Motor neuron (in vitro differentiated cells): Measurements from ENCODE around the gene EHMT1. TPM values are rescaled to one million over a fixed set of nuclear protein-coding genes. Genes with fewer than 3 reads are reported as not detected.
A peak's percentile ranks its signal among the peaks of the same experiment; 100 is the strongest.

Experiments
- ATAC-seq, 8 experiments: fragments of 200-7000 bp; cut with Tn5 transposase; replicated peaks in 6 of 8; 2 replicates each; pipeline ENCODE4 v1.8.0; 2021; ENCODE audit warnings: mild to moderate bottlenecking in 8 of 8, moderate library complexity in 8 of 8
- H3K27ac ChIP-seq, 2 donors: fragments of 250-450 bp; sonication (Bioruptor Pico); 2 replicates each; pipeline ENCODE4 v1.9.0; 2021; ENCODE audit warnings: antibody characterized with exemption in 2 of 2, mild to moderate bottlenecking in 2 of 2, moderate library complexity in 1 of 2
- H3K4me1 ChIP-seq, 2 donors: fragments of 250-450 bp; sonication (Bioruptor Pico); replicated peaks in 1 of 2; 2 replicates each; pipeline ENCODE4 v1.6.1; 2021; ENCODE audit warnings: antibody characterized with exemption in 2 of 2, mild to moderate bottlenecking in 2 of 2, moderate library complexity in 1 of 2
- H3K4me3 ChIP-seq, 5 donors: fragments of 250-450 bp; sonication (Bioruptor Pico); 2 replicates each; pipeline ENCODE4 v1.9.0; 2021; ENCODE audit warnings: antibody characterized with exemption in 5 of 5, mild to moderate bottlenecking in 5 of 5, moderate library complexity in 4 of 5
- WGBS, 10 experiments: fragments of 450-650 bp; shearing (Covaris generic); methylation state at CpG; one replicate each; pipeline ENCODE4 v1.0.0; 2022; 5-methylcytosine and 5-hydroxymethylcytosine counted together
- in situ Hi-C, 9 experiments: fragments of 400-800 bp; cut with MboI; loops; one replicate each; pipeline ENCODE4 v1.15.0; 2021; ENCODE audit warnings: low sequenced_read_pairs in 9 of 9, low pct_unique_long_range_greater_than_20kb in 2 of 9; ENCODE audit not compliant: unreplicated experiment in 9 of 9
- total RNA-seq, 8 experiments: library from RNA; unstranded; fragments of 300-600 nt; gene quantifications; 2 replicates each; pipeline versions ENCODE4 v1.2.3 to v1.2.4, GENCODE V29; 2022

Gene EHMT1
- total RNA-seq, 8 experiments from 2014 or later: 25.0 to 90.6 (median 42.6) TPM

DNA sequence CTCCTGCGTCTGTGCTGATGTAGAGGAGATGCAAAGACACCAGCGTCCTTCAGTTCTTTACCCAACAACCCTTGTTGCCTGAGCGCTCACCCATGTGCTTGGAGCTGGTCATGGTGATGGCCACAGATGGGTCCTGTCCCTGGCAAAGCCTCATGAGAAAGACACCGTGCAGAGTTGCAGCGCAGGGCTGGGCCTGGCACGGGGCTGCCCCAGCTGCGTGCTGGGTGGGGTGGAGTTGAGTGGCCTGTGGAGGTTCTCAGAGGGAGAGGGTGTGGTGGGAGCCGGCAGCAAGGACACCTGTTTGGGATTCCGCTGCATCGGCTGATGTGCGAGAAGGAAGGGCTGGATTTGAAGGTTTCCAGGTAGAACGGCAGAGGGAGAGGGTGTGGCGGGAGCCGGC lies 133.6 kb downstream of the EHMT1 start:
- no peak overlapping the region for H3K4me3 ChIP-seq
- peaks cover 0 to 11% of the 10 kb centered on the region in 2 donors for H3K4me1 ChIP-seq
- in situ Hi-C loops: loop anchor here in 1 of 9 experiments (10.0 kb wide), 1 partner anchor 48 kb away; no protein-coding TSS in a partner anchor
- WGBS, 10 experiments: 95 to 100% (median 100%) methylated on average over 2 to 4 of the region's 14 CpGs; no CpG with 5 or more reads in 7 of the 10 experiments
- peak in 2 of 8 experiments; percentile 32 to 43 for ATAC-seq
- no peak overlapping the region for H3K27ac ChIP-seq

- WGBS, 10 experiments: 0 to 96% (median 87%) methylated on average over 1 to 12 of the region's 22 CpGs; no CpG with 5 or more reads in 4 of the 10 experiments
Observed at GRCh38 chr9:137753192-137753765, 134.5 kb downstream of the EHMT1 start.

GRCh38 chr9:137755261-137755927 lies 136.6 kb downstream of the EHMT1 start:
- ATAC-seq: no peak
- in situ Hi-C loops: loop anchor here in 1 of 9 experiments (10.0 kb wide), 1 partner anchor 51 kb away; no protein-coding TSS in a partner anchor
- H3K4me1 ChIP-seq: peaks cover 9 to 11% of the 10 kb centered on the region in 2 donors
- no peak overlapping the region for H3K27ac ChIP-seq
- no peak overlapping the region for H3K4me3 ChIP-seq
- WGBS, 10 experiments: 75 to 100% (median 96%) methylated on average over 2 to 7 of the region's 7 CpGs; no CpG with 5 or more reads in 1 of the 10 experiments

More at GRCh38 chr9:137753192-137753765, 134.5 kb downstream of the EHMT1 start:
- Histone ChIP-seq H3K4me1 (peaks cover 0 to 11% of the 10 kb centered on the region in 2 donors), H3K27ac (no peak overlapping the region), H3K4me3 (no peak overlapping the region)
- ATAC-seq: no peak
- in situ Hi-C loops: loop anchor here in 1 of 9 experiments (10.0 kb wide), 1 partner anchor 48 kb away; no protein-coding TSS in a partner anchor

GRCh38 chr9:137756045-137756744 lies 137.4 kb downstream of the EHMT1 start:
- in situ Hi-C loops: loop anchor here in 1 of 9 experiments (10.0 kb wide), 1 partner anchor 51 kb away; no protein-coding TSS in a partner anchor
- WGBS, 10 experiments: 76 to 100% (median 93%) methylated on average over 1 to 12 of the region's 13 CpGs

DNA sequence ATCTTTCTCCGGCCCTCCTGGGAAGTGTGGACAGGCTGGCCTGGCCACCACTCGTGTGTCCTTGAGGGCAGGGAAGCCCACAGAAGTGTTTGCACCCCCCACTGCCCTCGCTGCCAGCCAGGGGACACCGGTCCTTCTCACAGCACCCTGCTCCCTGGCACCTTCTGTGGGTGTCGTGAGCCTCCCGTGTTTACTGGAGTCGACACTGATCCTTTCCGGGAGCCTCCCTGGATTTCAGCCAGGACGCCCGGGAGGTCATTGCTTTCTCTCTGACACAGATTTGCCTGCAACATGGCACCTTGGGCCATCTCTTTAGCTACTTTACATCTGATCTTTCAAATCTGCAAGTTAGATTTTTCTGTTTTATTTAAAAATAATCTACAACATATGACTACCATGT lies 138.3 kb downstream of the EHMT1 start:
- 80 to 100% (median 96%) methylated on average over 1 to 7 of the region's 10 CpGs; no CpG with 5 or more reads in 7 of the 10 experiments for WGBS, 10 experiments
- Histone ChIP-seq H3K27ac (no peak overlapping the region), H3K4me3 (no peak overlapping the region), H3K4me1 (peaks cover 8 to 9% of the 10 kb centered on the region in 2 donors)
- ATAC-seq: peak in 3 of 8 experiments; percentile 7 to 57 (median 12)
- in situ Hi-C loops: loop anchor here in 1 of 9 experiments (10.0 kb wide), 1 partner anchor 52 kb away; no protein-coding TSS in a partner anchor

More at GRCh38 chr9:137756045-137756744, 137.4 kb downstream of the EHMT1 start:
- no peak for ATAC-seq
- Histone ChIP-seq H3K4me1 (peaks cover 8 to 9% of the 10 kb centered on the region in 2 donors), H3K27ac (no peak overlapping the region), H3K4me3 (no peak overlapping the region)

- in situ Hi-C loops: loop anchor here in 1 of 9 experiments (10.0 kb wide), 1 partner anchor 53 kb away; no protein-coding TSS in a partner anchor
- H3K4me3 ChIP-seq: no peak overlapping the region
- 36 to 100% (median 86%) methylated on average over 1 to 2 of the region's 9 CpGs; no CpG with 5 or more reads in 5 of the 10 experiments for WGBS, 10 experiments
- peaks cover 8 to 9% of the 10 kb centered on the region in 2 donors for H3K4me1 ChIP-seq
- ATAC-seq: peak in 3 of 8 experiments; percentile 54 to 90 (median 88)
- H3K27ac ChIP-seq: no peak overlapping the region
Observed at GRCh38 chr9:137757613-137758029, 138.8 kb downstream of the EHMT1 start.

- H3K4me3 ChIP-seq: no peak overlapping the region
- no peak for ATAC-seq
- H3K27ac ChIP-seq: no peak overlapping the region
- WGBS, 10 experiments: 80 to 100% (median 95%) methylated on average over 1 to 10 of the region's 16 CpGs; no CpG with 5 or more reads in 3 of the 10 experiments
- in situ Hi-C loops: loop anchor here in 1 of 9 experiments (10.0 kb wide), 1 partner anchor 53 kb away; no protein-coding TSS in a partner anchor
- peaks cover 8 to 9% of the 10 kb centered on the region in 2 donors for H3K4me1 ChIP-seq
Observed at GRCh38 chr9:137758067-137758466, 139.3 kb downstream of the EHMT1 start.

- in situ Hi-C loops: loop anchor here in 1 of 9 experiments (10.0 kb wide), 1 partner anchor 54 kb away; no protein-coding TSS in a partner anchor
- Histone ChIP-seq H3K4me1 (peaks cover 8 to 9% of the 10 kb centered on the region in 2 donors), H3K4me3 (no peak overlapping the region), H3K27ac (peak overlapping the region in 1 of 2 donors; percentile 70)
- 91 to 100% (median 100%) methylated on average over 1 to 5 of the region's 11 CpGs; no CpG with 5 or more reads in 2 of the 10 experiments for WGBS, 10 experiments
- ATAC-seq: no peak
Observed at GRCh38 chr9:137759117-137759516, 140.3 kb downstream of the EHMT1 start.

- peak overlapping the region in 1 of 2 donors; percentile 70 for H3K27ac ChIP-seq
- H3K4me3 ChIP-seq: no peak overlapping the region
- ATAC-seq: peak in 5 of 8 experiments; percentile 96 to 99 (median 98)
- 48 to 100% (median 61%) methylated on average over 1 to 20 of the region's 24 CpGs; no CpG with 5 or more reads in 4 of the 10 experiments for WGBS, 10 experiments
- H3K4me1 ChIP-seq: peaks cover 8 to 10% of the 10 kb centered on the region in 2 donors
- in situ Hi-C loops: loop anchor here in 1 of 9 experiments (10.0 kb wide), 1 partner anchor 55 kb away; no protein-coding TSS in a partner anchor
Observed at GRCh38 chr9:137759649-137760321, 141.0 kb downstream of the EHMT1 start.

GRCh38 chr9:137760426-137760825 lies 141.6 kb downstream of the EHMT1 start:
- in situ Hi-C loops: no loop called here
- WGBS, 10 experiments: 70 to 100% (median 94%) methylated on average over 1 to 12 of the region's 12 CpGs; no CpG with 5 or more reads in 4 of the 10 experiments
- Histone ChIP-seq H3K27ac (peak overlapping the region in 1 of 2 donors; percentile 30), H3K4me1 (peaks cover 14% of the 10 kb centered on the region in 2 donors), H3K4me3 (no peak overlapping the region)
- ATAC-seq: peak in 2 of 8 experiments; percentile 7 to 11

DNA sequence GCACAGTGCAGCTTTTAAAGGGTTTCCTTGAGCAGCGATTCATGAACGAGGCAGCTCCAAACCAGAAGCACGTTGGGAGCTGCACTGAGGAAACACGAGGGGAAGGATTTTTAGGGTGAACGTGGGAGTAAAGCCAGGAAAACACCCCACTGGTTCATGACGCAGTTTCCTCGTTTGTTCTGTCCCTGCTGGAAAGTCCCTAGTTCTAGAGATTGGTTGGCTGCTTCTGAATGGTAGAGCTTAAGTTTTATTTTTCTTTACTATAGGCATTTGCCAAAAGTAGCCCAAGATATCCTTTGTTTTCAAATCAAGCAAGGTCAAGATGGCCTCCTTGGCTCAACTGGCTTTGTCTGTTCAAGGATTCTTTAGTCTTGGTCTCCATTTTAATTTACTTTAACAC lies 142.2 kb downstream of the EHMT1 start:
- H3K27ac ChIP-seq: no peak overlapping the region
- 20 to 100% (median 86%) methylated on average over 1 to 6 of the region's 7 CpGs; no CpG with 5 or more reads in 4 of the 10 experiments for WGBS, 10 experiments

GRCh38 chr9:137761793-137762192 lies 143.0 kb downstream of the EHMT1 start:
- WGBS, 10 experiments: 89 to 100% (median 100%) methylated on average over 1 to 7 of the region's 9 CpGs; no CpG with 5 or more reads in 5 of the 10 experiments
- Histone ChIP-seq H3K27ac (no peak overlapping the region), H3K4me1 (peaks cover 14% of the 10 kb centered on the region in 2 donors), H3K4me3 (no peak overlapping the region)
- in situ Hi-C loops: no loop called here
- ATAC-seq: no peak

More for the DNA sequence above, 142.2 kb downstream of the EHMT1 start:
- no peak for ATAC-seq
- H3K4me1 ChIP-seq: peaks cover 14% of the 10 kb centered on the region in 2 donors
- in situ Hi-C loops: no loop called here
- H3K4me3 ChIP-seq: no peak overlapping the region
